Naive thymus-derived CD8-positive, alpha-beta T cell (primary cell): ENCODE results near the gene CENPN. TPM values are rescaled to one million over a fixed set of nuclear protein-coding genes. Genes with fewer than 3 reads are reported as not detected.

Experiments
- ATAC-seq, 2 donors: fragments of 150-1000 bp; cut with Tn5 transposase in 1 of 2; sonication (Bioruptor Pico), chemical (Tn5 transposase) in 1 of 2; 1 replicate in 1 of 2; 2 replicates in 1 of 2; pipeline ENCODE4 v1.10.0; 2021; ENCODE audit warnings: mild to moderate bottlenecking in 2 of 2, moderate library complexity in 2 of 2
- POLR2A ChIA-PET: fragments of 350-600 bp; sonication (Branson Sonifier 250); formaldehyde crosslinking; loops from one replicate; lab custom pipeline; 2021; ENCODE audit warnings: antibody characterized with exemption; lab: Charles Lee
- DNase-seq, 10 donors: peaks; one replicate each; pipeline versions ENCODE4 v3.0.0 to v3.0.0-alpha.2; 2020 to 2022
- H3K27ac Mint-ChIP-seq, 10 donors: one replicate each; pipeline ENCODE4 v1.8.0; 2020 to 2022; ENCODE audit warnings: mild to moderate bottlenecking in 10 of 10, mixed read lengths in 10 of 10, moderate library complexity in 4 of 10, inconsistent platforms in 1 of 10
- H3K27me3 Mint-ChIP-seq, 5 donors: one replicate each; pipeline ENCODE4 v1.8.0; 2021 to 2022; ENCODE audit warnings: mixed read lengths in 5 of 5
- H3K36me3 Mint-ChIP-seq, 3 donors: one replicate each; pipeline ENCODE4 v1.8.0; 2020 to 2022; ENCODE audit warnings: mixed read lengths in 3 of 3, mild to moderate bottlenecking in 2 of 3, inconsistent platforms in 1 of 3
- H3K4me1 Mint-ChIP-seq, 4 donors: one replicate each; pipeline ENCODE4 v1.8.0; 2021 to 2022; ENCODE audit warnings: mixed read lengths in 4 of 4
- H3K4me3 Mint-ChIP-seq, 10 donors: one replicate each; pipeline ENCODE4 v1.8.0; 2020 to 2022; ENCODE audit warnings: mild to moderate bottlenecking in 10 of 10, mixed read lengths in 10 of 10, moderate library complexity in 6 of 10, inconsistent platforms in 1 of 10
- H3K9me3 Mint-ChIP-seq, 9 donors: one replicate each; pipeline ENCODE4 v1.8.0; 2020 to 2022; ENCODE audit warnings: mixed read lengths in 9 of 9, mild to moderate bottlenecking in 3 of 9, inconsistent platforms in 1 of 9, moderate library complexity in 1 of 9
- polyA plus RNA-seq, 3 donors: library from polyadenylated mRNA; unstranded; fragments of 300-500 nt; fragmentation: Illumina TruSeq; gene quantifications; one replicate each; pipeline ENCODE4 v1.2.3, GENCODE V29; 2021
- total RNA-seq, 8 experiments: library from RNA in 2 of 8; stranded (reverse) in 2 of 8; gene quantifications; one replicate each; pipeline ENCODE4 v1.2.3 and lab custom pipeline; 2021 to 2026

The CENPN gene
- total and polyA plus RNA-seq, 5 experiments from 2014 or later, result 1.4 to 4.5 (median 3.0) TPM

DNA sequence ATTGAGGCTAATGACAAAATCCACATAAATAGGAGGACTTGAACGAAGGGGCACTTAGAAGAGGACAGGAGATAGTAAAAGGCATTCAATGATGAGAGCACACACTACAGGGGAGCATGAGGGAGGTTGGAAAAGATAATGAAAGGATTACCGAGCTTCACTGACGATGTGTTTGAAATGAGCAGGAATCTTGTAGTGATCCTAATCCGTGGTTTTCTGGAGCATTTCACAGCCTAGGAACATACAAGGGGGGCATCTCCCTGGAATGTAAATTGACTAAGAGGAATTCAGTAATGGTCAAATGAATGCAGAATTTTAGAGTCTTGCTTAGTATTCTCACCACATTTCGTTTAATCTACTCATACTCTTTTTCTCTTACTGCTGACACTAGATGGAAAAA, 33.8 kb downstream of the CENPN start:
- Mint-ChIP-seq H3K9me3 (no peaks in the 10 kb centered on the region), H3K4me1 (peaks cover 16 to 35% (median 27%) of the 10 kb centered on the region in 4 donors), H3K27ac (peak overlapping the region in 2 of 10 donors; percentile 65 to 83), H3K36me3 (peaks cover 13 to 61% (median 24%) of the 10 kb centered on the region in 3 donors), H3K4me3 (no peak overlapping the region), H3K27me3 (no peaks in the 10 kb centered on the region)
- POLR2A ChIA-PET, result no interaction called here
- ATAC-seq (no peak), DNase-seq (no peak)

DNA sequence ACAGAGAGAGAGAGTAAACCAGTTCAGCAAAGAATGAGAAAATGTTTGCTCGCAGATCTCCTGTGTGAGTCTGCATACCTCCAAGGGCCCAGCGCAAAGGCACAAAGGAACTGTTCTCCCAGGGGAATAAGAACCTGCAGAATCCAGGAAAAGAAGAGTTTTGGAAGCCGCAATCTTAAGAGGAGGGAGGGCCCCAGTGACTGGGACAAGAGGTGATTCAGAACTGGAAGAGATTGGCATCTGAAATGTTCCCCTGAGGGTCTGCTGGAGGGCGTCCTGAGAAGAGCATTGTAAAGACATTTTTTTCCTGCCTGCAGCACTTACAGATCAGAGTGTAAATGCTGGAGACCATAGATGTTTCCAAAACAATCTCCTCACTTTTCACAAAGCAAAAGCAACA, 34.7 kb downstream of the CENPN start:
- H3K27me3 Mint-ChIP-seq, result no peaks in the 10 kb centered on the region
- H3K27ac Mint-ChIP-seq, result peak overlapping the region in 4 of 10 donors; percentile 4 to 58 (median 42)
- DNase-seq (no peak), ATAC-seq (no peak)
- peaks cover 13 to 62% (median 24%) of the 10 kb centered on the region in 3 donors for H3K36me3 Mint-ChIP-seq
- no peaks in the 10 kb centered on the region for H3K9me3 Mint-ChIP-seq
- peaks cover 16 to 32% (median 23%) of the 10 kb centered on the region in 4 donors for H3K4me1 Mint-ChIP-seq
- no peak overlapping the region for H3K4me3 Mint-ChIP-seq
- POLR2A ChIA-PET, result no interaction called here

DNA sequence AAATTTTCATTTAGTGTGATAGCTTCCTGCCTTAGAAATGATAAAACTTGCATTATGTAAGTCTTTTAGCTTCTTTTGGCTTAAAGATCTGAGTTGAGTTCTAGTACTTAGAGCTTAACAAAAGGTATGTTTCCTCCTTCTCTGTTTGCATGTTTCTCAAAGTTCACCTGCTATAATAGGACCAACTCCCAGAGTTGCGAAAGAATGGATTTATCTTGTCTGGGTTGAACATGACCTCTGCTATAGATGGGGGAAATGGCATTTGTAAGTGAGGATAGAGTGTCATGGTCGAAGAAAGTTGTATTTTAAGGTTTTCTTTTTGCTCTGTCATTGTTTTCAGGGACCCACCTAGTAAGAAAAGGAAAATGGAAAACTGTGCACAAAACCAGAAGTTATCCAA, 35.8 kb downstream of the CENPN start:
- H3K4me1 Mint-ChIP-seq, result peaks cover 7 to 20% (median 15%) of the 10 kb centered on the region in 4 donors
- H3K36me3 Mint-ChIP-seq, result peaks cover 13 to 62% (median 24%) of the 10 kb centered on the region in 3 donors
- H3K27ac Mint-ChIP-seq, result peak overlapping the region in 3 of 10 donors; percentile 10 to 29 (median 25)
- DNase-seq (no peak), ATAC-seq (no peak)
- H3K4me3 Mint-ChIP-seq, result no peak overlapping the region
- no peaks in the 10 kb centered on the region for H3K27me3 Mint-ChIP-seq
- no peaks in the 10 kb centered on the region for H3K9me3 Mint-ChIP-seq
- POLR2A ChIA-PET, result no interaction called here

DNA sequence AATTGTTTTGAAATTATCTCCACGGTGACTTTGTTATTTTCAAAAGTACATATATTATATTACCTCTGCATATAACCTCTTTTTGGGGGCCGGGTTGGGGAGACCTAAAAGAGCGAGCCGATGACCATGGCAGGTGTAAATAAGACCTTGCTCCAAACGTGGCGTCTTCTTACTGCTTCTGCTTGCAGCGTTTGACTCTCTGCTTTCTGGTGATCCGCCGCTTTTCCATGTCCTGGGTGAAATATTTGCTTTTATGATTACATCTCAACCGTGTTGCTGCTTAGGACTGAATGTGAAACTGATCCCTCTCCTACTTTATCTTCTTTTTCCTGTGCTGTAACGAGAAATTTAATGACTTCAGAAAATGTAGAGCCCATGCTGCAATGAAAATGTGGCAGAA, 46.7 kb downstream of the CENPN start:
- Mint-ChIP-seq H3K9me3 (peaks cover 6 to 24% (median 16%) of the 10 kb centered on the region in 9 donors), H3K4me3 (no peak overlapping the region), H3K36me3 (peaks cover 0 to 14% (median 12%) of the 10 kb centered on the region in 3 donors), H3K27me3 (peaks cover 0 to 3% (median 0%) of the 10 kb centered on the region in 5 donors), H3K4me1 (no peaks in the 10 kb centered on the region), H3K27ac (no peak overlapping the region)
- POLR2A ChIA-PET, result no interaction called here
- DNase-seq, result no peak
- ATAC-seq, result no peak

DNA sequence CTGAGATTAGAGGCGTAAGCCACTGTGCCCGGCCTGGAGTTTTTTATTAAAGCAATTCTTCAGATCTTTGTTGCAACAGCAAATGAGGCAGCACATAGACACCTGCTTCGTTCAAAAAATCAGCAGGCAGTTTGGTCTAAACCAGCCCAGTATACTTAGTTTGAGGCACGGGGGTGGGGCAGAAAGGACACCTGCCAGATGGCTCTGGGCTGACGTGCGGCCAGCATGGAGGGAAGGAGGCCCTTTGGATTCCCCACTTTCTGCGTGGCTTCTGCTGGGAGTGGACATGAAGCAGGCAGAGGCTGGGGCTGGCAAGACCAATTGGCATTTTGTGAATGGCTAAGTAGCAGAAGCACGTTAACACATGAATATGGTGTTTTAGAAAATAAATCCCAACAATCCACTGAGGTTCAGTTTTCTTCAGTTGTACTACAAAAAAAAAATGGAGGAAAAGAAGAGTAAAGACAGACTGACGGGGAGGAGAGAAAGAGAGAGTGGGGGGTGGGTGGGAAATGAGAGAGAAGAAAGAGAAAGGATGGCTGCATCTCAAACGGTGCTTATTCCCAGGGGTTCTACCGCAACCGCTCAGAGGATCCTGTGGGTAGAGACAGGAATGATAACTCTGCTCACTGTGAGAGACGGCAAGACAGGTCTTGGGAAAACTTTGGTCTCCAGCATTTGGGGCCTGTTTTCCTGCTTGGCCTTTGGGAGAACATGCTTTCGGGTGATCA, 53.7 kb downstream of the CENPN start:
- Mint-ChIP-seq H3K9me3 (no peaks in the 10 kb centered on the region), H3K36me3 (no peaks in the 10 kb centered on the region), H3K4me3 (no peak overlapping the region), H3K27me3 (no peaks in the 10 kb centered on the region), H3K27ac (no peak overlapping the region), H3K4me1 (no peaks in the 10 kb centered on the region)
- ATAC-seq, result no peak
- no peak for DNase-seq
- POLR2A ChIA-PET, result no interaction called here

DNA sequence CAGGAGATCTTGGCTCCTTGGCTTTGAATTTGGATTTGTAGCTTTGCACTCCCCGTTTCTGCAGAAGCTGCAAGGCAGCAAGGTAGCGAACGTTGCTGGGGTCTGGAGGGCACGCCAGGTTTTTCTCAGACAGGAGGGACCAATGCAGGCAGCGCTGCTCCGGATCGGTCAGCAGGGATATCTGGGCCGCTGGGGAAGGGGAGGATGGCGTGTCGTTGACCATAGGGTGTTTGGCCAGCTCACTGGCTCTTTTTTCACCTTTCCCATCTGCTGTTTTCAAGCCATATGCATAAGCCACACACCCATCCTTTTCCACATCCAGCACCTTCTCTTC, 54.3 kb downstream of the CENPN start:
- no peak for ATAC-seq

DNA sequence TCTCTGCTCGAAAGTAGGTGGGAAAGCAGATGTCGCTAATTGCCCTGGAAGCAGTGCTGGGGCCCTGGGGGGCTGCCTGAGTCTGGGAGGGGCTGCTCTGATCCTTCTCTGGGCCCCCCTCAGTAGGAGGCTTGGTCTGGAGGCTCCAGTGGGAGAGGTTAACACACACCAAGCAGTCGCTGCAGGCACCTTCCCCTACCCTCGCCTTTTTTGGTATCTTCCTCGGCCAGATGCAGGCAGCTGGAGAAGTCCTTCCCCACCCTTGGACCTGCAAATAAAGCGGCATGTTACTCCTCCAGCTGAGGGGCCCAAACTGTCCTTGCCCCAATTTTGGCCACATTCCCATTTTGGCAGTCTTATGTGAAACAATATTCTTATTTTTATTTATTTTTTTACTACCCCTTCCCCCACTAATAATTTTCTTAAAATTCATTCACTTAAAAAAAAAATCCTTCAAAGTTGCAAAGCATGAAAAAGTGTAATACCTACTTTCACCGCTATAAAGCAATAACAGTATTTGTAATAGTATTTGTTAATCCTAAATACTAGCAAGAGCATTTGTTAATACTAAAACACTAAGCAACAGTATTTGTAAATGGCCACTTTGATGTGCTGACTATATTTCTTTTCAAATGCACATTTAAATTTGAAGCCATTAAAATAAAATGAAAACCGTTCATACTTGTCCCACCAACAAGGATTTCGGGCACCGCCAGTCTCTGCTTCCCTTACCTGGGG, 55.0 kb downstream of the CENPN start:
- peaks cover 0 to 8% (median 4%) of the 10 kb centered on the region in 4 donors for H3K4me1 Mint-ChIP-seq
- no peaks in the 10 kb centered on the region for H3K9me3 Mint-ChIP-seq
- H3K4me3 Mint-ChIP-seq, result no peak overlapping the region
- no peaks in the 10 kb centered on the region for H3K27me3 Mint-ChIP-seq
- ATAC-seq (no peak), DNase-seq (no peak)
- no peaks in the 10 kb centered on the region for H3K36me3 Mint-ChIP-seq
- no peak overlapping the region for H3K27ac Mint-ChIP-seq
- POLR2A ChIA-PET, result no interaction called here

More for the DNA sequence above, 54.3 kb downstream of the CENPN start:
- DNase-seq, result no peak
- Mint-ChIP-seq H3K9me3 (no peaks in the 10 kb centered on the region), H3K27ac (no peak overlapping the region), H3K27me3 (no peaks in the 10 kb centered on the region), H3K4me3 (no peak overlapping the region), H3K4me1 (peaks cover 0 to 1% (median 0%) of the 10 kb centered on the region in 4 donors), H3K36me3 (no peaks in the 10 kb centered on the region)
- POLR2A ChIA-PET, result no interaction called here

DNA sequence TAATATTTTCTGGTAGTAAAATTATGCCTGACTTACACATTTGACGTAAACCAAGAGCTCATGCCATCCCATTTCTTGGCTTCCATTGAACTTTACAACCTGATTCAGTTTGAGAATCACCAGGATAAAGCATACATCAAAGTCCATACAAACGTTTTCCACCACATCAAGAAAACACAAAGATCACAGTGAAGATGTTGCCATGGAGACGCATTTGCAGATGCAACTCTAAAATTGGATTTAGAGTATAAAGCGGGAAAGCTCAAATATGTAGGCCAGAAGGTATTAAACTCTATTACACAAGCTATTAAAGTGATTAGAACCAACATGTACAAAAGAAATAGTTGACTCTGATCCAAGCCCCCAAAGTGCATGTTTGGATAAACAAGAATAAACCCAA, 59.7 kb downstream of the CENPN start:
- POLR2A ChIA-PET, result interaction anchor here (1.0 kb wide), 1 partner anchor 31 kb away, joined by 3 read pairs; the partner anchor contains the start of gene ATMIN
- ATAC-seq (no peak), DNase-seq (peak in 2 of 10 donors; percentile 5 to 22)
- H3K27me3 Mint-ChIP-seq, result no peaks in the 10 kb centered on the region
- H3K36me3 Mint-ChIP-seq, result no peaks in the 10 kb centered on the region
- H3K27ac Mint-ChIP-seq, result peak overlapping the region in 2 of 10 donors; percentile 3 to 9
- H3K4me3 Mint-ChIP-seq, result no peak overlapping the region
- peaks cover 2 to 15% (median 7%) of the 10 kb centered on the region in 4 donors for H3K4me1 Mint-ChIP-seq
- no peaks in the 10 kb centered on the region for H3K9me3 Mint-ChIP-seq

DNA sequence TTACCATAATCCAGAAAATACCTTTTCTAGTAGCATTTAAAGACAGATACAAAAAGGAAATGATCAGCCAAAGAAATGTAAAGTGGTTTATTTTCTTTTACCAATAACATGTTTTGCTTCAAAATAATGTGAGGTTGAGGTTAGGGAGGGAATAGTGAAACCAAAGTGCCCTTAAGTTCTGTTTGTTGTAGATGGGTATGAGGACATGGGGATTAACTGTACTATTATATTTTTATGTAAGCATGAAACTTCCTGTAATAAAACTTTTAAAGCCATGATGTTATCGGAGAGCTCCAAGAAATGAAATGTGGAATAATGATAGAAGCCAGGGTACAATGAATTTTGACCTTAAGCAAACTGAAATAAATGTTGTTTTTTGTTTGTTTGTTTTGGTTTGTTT, 60.2 kb downstream of the CENPN start:
- Mint-ChIP-seq H3K9me3 (no peaks in the 10 kb centered on the region), H3K27me3 (no peaks in the 10 kb centered on the region), H3K4me3 (no peak overlapping the region), H3K27ac (peak overlapping the region in 1 of 10 donors; percentile 9), H3K36me3 (no peaks in the 10 kb centered on the region), H3K4me1 (peaks cover 2 to 15% (median 7%) of the 10 kb centered on the region in 4 donors)
- peak in 1 of 10 donors; percentile 5 for DNase-seq
- ATAC-seq, result no peak
- POLR2A ChIA-PET, result interaction anchor here (1.0 kb wide), 1 partner anchor 31 kb away, joined by 3 read pairs; the partner anchor contains the start of gene ATMIN

DNA sequence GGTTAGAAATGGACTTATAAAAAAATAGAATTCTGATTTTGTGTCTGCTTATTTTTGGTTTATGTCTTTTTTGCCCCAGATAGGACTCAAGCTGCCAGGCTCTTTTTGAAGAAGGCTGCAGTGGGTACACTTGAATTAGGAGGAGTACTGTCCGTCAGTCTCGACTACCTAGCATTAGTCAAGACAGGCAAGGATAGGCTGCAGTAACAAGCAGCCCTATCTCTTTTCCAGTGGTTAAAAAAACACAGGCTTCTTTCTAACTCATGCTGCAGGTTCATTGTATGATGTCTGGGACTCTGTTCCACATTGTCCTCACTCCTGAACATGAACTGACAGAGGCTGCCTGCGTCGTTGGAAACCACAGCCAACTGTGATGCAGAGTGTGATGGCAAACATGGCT, 62.0 kb downstream of the CENPN start:
- Mint-ChIP-seq H3K27me3 (no peaks in the 10 kb centered on the region), H3K27ac (no peak overlapping the region), H3K4me1 (peaks cover 2 to 15% (median 7%) of the 10 kb centered on the region in 4 donors), H3K4me3 (no peak overlapping the region), H3K9me3 (no peaks in the 10 kb centered on the region), H3K36me3 (no peaks in the 10 kb centered on the region)
- POLR2A ChIA-PET, result no interaction called here
- DNase-seq (no peak), ATAC-seq (no peak)

DNA sequence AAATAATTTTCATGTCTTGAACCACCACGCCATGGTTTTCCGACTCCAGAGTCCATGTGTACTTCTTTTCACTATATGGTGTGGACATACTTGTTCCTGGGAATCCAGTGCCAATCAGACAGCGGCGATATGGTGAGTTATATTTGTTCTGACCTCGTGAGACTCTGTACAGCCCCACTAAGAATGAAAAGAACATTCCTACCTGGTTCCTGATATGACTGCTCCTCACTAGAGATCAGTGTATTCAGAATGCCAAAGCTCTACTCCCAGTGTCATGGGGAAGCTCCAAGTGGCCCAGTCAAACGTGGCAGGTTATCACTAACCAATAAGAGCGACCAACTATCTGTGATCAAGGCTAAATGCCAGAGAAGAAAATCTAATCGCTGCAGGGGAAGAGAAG, 64.0 kb downstream of the CENPN start:
- H3K27me3 Mint-ChIP-seq, result peaks cover 0 to 2% (median 0%) of the 10 kb centered on the region in 5 donors
- H3K4me3 Mint-ChIP-seq, result no peak overlapping the region
- DNase-seq, result no peak
- ATAC-seq, result no peak
- H3K4me1 Mint-ChIP-seq, result peaks cover 2 to 15% (median 7%) of the 10 kb centered on the region in 4 donors
- H3K9me3 Mint-ChIP-seq, result no peaks in the 10 kb centered on the region
- H3K36me3 Mint-ChIP-seq, result no peaks in the 10 kb centered on the region
- POLR2A ChIA-PET, result no interaction called here
- no peak overlapping the region for H3K27ac Mint-ChIP-seq

DNA sequence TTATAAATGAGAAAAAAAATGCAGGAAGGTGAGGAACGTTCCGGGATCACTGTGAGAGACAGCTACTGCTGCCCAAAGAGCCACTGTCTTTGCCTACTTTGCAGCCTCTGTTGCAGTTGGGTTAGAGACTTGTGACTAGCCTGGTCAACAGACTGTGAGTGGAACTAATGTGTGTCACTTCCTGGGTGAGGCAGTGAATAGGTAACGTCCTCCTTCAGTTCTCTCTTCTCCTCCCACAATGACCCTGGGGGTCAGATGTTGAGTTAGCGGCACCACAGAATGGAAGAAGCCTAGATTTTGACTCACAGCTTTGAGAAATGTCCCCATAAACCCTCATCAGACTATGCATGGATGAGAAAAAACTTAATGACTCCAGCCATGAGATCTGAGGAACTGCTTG, 64.8 kb downstream of the CENPN start:
- DNase-seq (no peak), ATAC-seq (no peak)

More for the DNA sequence above, 64.8 kb downstream of the CENPN start:
- H3K27ac Mint-ChIP-seq, result no peak overlapping the region
- peaks cover 2 to 9% (median 5%) of the 10 kb centered on the region in 4 donors for H3K4me1 Mint-ChIP-seq
- no peak overlapping the region for H3K4me3 Mint-ChIP-seq
- peaks cover 0 to 2% (median 0%) of the 10 kb centered on the region in 5 donors for H3K27me3 Mint-ChIP-seq
- no peaks in the 10 kb centered on the region for H3K36me3 Mint-ChIP-seq
- POLR2A ChIA-PET, result no interaction called here
- H3K9me3 Mint-ChIP-seq, result no peaks in the 10 kb centered on the region
